Islet of Langerhans (tissue), 1 donor: ENCODE measurements around the gene SPAG6.

Experiments used
- FAIRE-seq: peaks from one replicate; lab custom pipeline; 2011; peaks lifted over from hg19 to GRCh38; lab: Jason Lieb, UNC

The SPAG6 gene

DNA sequence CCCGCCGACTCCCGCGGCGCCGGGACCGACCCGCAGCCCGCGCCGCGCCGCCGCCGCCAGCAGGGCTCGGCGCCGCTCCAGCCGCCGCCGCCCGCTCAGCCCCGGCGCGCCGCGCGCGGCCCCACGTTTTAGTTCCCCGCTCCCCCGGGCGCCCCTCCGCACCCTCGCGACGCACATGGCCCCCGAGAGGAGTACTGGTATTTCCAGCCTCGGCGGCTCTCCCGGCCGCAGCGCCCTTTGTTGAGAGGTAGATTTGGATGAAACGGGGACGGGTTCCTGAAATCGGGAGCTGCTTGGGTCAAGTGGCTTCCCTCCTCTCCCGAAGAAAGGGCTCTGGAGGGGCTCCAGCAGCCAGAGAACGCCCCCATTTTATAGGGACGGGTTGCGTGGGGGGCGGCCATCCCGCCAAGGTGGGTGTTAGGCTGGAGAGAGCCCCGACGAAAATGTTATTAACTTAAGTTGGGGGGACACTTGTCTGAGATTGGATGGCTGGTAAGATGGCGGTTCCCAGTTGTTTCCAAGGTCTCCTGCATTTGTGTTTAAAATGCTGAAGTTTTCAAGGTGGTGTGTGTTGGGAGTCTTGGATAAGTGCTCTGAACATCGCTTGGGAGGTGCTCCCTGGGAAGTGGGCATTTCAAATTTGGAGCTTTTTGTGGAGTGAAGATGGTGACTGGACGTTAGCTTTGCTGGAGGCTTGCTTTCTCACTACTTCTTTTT lies 23.2 kb upstream of the SPAG6 start:
- FAIRE-seq = no peak

DNA sequence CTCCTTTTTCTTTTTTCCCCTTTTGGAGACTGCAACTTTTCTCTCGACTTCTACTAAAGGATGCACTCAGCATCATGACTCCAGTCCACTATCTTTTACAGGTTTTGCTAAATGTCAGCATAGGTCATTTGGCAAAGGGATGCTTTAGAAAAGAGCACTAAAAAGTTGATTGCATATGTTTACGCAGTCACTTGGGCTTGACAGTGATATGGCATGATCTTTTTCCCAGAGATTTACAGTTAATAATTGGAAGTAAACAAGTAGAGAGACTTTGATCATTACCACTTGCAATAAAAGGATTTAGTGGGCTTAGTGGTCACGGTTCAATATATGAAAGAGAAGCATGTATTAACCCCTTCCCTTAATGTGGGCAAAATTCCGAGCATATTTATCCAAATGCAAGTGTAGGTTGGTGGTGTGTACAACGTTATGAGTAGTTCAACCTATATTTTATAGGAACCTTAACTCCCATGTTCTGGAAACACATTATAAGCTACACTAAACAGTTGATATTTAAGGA lies 22.6 kb upstream of the SPAG6 start:
- FAIRE-seq = no peak

DNA sequence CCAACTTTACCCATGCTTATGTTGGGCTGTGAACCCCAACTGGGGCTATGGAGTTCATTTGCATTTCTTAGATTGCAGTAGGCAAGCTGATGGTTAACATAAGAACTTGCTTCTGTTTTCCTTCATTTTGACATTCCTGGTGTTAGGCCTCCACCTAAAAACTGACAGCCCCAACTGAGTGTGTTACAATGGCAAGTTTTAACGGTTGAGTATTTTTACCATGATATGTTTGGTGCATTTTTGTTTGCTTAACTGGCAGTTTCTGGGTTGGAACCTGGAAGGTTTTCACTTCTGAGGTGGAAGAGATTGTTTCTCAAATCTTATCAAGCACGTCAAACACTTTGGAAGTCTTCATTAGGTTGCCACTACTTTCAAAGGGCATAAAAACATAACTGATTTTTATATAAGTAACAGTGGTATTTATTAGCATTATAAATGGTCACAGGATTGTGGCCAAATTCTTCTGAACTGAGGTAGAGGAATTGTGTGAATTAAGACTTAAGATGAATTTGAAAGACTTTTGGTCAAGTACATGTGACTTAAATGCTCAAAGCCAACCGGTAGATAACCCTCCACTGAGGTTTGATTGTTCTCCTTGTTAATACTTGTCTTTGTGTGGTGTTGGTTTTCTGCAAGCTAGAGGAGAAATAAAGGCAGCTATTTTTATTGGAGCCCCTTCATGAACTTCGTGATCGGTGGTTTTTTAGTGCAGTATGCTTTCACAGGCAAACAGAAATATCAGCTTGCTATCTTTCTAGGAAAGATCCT lies 21.6 kb upstream of the SPAG6 start:
- FAIRE-seq = no peak

DNA sequence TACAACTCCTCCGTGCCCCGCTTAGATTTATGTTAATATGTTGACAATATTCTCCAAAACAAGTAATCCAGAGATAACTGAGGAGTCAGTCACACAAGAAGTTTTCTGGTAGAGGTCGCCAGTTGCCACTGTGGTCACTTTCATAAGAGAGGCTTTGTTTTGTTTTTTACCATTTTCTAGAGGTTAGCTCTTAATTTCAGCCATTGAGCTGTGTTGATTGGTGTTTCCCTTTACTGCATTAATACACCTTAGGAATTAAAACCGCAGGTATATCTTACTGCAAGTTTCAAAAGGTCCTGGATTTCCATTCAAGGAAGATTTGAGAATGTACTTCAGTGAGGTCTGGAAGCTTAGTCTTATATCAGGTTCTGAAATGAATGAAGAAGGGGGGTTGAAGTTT lies 20.9 kb upstream of the SPAG6 start:
- FAIRE-seq = no peak

DNA sequence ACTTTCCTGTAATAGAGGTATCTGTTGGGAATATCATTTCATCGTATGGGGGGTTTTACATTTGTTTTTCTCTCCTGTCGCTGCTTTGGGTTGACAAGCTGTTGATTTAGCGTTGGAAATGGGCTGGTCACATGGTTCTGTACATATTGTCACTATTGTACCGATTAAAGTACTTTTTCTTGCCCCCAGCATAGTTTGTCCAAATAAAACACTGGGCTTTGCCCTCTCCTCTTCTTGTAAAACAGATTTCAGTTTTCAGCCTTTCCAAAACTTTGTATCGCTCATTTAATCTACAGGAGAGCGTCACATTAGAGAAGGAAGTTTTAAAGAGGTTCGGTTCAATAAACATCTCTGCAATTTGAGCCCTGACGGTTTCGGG lies 20.4 kb upstream of the SPAG6 start:
- FAIRE-seq = no peak

DNA sequence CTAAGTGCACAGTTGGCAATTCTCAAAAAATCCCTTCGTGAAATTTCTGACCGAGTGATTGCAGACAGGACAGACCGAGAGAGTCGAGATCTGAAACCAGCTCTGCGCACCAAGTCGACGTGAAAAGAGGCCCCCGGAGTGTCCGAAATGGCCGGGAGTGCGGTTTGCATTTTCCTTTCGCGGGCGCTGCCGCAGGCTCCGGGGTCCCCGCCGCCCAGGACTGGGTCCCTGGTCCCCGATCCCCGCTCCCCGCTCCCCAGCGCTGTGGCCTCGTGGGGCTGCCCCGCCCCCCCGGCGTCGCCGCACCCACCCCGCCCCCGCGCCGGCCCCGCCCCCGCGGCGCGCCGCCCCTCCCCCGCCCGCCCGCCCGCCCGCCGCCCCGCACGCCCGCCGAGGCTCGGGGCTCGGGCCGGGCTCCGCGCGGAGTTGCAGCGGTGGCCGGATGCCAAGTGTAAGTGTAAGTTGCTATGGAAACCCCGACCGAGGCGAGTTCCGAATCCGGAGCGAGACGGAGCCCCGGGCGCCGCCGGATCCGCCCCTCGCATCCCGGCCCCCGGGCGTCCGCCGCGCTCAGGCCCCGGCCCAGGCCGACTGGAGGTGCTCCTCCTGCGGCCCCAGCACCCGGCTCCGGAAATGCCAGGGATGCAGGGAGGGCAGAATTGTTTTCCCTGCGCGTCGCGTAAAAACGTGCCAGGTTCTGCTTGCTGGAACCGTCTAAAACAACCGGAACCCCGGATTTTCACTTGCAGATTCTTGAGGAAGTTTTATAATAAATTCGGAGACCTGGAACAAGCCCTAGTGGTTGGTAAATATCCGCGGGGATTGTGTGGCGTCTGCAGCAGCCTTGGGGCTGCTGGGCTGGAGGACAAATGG lies 19.8 kb upstream of the SPAG6 start:
- no peak for FAIRE-seq

DNA sequence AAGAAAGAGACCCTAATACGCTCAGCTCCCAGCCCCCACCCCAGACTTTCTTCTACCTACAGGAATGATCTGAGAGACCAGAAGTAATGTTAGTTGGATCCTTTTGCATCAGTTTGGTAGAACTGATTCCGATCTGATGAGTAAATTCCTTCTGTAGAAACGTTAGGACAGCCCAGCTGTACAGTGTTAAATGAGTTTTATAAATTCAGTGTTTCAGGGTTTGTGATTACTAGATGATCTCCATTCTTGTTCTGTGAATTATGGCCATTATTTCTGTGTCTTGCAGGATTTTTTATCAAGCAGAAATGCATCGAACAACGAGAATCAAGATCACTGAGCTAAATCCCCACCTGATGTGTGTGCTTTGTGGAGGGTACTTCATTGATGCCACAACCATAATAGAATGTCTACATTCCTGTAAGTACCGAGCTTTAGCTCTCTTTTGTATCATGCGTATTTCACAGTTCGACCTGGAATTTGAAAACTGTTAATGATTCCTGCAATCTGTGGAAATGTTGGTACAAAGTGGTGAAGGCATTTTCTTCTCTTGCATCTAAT lies 19.1 kb upstream of the SPAG6 start:
- FAIRE-seq = no peak

DNA sequence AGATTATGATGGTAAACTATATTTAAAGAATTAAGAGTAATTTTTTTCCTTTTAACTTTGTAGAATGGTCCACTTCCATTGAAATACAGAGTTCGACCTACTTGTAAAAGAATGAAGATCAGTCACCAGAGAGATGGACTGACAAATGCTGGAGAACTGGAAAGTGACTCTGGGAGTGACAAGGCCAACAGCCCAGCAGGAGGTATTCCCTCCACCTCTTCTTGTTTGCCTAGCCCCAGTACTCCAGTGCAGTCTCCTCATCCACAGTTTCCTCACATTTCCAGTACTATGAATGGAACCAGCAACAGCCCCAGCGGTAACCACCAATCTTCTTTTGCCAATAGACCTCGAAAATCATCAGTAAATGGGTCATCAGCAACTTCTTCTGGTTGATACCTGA lies 16.1 kb upstream of the SPAG6 start:
- no peak for FAIRE-seq

DNA sequence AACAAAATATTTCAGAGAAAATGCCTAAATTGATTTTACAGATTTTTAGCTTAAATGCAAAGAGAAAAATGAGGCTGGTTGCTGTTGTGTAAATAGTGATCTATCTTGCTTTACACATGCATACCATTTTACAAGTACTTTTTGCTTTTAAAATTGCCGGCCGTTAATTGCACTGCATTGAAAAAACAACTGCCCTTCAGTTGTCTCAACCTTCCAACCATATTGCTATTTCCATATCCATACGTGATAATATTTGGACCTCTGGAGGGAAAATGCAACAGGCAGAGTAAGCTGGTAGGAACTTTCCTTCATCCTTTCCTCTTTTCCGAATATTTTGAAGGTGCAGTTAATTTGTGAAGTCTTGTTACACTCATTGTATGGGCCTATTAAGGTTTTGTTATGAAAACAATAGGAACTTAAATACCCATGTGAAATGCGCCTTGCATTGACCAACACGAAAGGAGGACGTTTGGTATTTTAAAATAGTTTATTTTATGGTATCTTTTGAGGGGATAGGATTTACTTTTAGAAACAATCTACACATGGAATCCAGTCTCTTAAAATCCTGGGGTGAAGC lies 13.1 kb upstream of the SPAG6 start:
- FAIRE-seq = no peak

DNA sequence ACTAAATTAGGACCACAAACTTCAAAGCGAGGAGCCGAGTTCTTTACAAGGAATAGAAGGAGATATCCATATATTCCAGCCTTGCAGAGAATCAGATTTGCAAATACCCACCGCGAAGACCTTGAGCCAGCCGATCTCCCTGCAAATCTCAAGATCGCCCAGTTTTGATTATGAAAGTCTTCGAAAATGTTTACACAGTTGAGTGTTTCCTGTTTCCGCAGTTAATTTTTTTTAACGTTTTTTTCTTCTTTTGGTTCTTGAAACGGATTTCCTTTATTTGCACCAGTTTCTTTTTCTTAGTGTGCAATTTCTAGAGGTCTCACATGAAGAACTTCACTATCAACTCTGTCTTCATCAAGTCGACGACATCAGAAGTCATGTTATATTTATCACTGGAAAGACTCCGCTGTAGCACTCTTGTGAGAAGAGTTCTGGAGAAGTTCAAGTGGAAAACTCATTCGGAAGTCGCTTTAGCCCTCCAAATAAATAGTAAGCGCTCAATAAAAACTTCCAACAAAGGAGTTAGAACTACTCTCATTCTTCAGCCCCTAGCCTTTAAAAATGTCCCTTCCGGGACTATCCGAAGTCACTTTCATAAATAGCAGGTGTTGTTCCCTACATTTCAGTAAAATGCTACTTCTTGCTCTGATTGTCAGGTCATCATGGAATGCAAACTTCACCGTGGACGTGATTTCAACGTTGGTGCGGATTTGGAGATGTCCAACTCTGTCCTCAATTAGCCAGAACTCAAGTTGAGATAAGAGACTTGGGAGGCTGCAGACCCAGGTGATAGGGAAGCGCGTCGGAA lies 11.9 kb upstream of the SPAG6 start:
- no peak for FAIRE-seq

DNA sequence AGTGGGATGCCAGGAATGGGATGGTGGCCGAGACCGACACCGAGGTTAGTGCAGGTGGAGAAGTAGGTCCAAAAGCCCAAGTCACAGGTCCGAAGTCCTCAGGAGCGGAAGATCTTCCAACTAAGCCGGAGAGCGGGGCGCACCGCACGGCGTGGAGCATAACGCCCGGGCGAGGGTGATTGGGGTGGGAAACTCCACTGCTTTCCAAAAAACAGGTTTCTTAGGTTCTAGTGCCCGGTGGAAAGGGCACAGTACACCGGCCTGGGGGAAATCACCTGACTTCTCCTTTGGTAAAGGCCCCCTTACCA lies 11.4 kb upstream of the SPAG6 start:
- no peak for FAIRE-seq

DNA sequence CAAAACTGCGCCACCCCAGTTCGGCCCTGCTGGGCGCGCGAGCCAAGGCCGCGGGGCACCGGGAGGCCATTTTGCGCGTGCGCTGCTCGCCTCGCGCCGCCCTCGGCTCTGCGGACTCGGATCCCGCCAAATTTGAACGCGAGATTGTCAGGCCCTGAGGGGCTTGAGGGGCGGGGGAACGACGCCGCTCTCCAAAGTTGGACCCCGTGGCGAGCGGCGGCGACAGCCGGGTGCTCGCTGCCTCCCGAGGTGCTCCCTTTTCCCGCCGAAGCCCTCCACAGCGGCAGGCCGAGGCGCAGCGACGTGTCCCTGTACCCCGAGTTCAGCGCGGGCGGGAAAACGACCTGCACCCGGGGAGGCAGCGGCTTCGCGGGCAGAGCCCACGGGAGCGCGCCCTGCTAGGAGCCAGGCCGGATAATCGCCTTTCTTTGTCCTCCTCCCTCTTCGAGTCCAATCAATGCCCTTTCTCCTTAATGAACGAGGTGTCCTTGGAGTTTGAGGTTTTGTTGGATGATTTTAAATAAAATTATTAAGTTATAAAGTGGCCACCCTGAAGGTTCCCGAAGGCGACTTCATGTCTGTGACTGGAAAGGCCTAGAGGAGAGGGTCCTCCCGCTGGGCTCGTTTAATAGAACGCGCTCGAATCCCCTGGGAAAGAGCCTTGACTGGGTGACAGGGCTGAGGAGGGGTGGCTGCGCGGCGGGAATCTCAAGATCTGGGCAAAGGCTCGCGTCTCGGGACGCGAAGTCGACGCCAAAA lies 10.7 kb upstream of the SPAG6 start:
- no peak for FAIRE-seq

DNA sequence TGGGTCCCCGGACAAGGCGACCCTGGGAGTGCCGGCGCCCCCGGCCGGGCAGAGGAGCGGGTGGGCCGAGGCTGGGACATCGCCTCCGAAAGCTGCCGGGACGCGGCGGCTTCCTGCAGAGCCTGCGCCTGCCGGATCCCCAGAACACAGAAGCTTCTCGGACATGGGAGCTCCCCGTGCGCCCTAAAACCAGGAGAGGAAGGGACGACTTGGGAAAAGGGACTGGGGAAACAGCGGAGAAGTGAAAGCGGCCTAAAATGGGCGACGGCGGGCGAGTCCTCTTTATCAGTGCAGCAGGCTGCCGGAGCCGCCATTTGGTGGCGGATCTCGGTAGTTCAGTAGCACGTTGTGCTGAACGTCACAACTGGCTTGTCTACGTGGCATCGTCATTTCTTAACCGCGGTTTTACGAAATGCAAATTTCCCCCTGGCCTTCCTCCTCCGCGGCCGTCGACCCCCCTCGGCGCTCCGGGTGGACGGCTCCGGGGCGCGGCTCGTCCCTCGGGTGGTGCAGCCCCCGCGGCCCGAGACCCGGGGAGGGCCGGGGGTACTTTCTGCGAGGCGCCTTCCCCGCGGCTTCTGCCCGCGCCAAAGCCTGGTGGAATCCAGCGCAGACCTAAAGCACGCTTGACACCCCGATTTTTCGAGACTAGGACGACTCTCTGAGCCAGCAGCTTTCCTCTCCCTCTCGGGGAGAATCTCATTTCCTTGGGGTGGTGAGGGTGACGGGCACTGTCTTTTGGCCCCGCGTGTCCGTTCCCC lies 9.9 kb upstream of the SPAG6 start:
- no peak for FAIRE-seq

DNA sequence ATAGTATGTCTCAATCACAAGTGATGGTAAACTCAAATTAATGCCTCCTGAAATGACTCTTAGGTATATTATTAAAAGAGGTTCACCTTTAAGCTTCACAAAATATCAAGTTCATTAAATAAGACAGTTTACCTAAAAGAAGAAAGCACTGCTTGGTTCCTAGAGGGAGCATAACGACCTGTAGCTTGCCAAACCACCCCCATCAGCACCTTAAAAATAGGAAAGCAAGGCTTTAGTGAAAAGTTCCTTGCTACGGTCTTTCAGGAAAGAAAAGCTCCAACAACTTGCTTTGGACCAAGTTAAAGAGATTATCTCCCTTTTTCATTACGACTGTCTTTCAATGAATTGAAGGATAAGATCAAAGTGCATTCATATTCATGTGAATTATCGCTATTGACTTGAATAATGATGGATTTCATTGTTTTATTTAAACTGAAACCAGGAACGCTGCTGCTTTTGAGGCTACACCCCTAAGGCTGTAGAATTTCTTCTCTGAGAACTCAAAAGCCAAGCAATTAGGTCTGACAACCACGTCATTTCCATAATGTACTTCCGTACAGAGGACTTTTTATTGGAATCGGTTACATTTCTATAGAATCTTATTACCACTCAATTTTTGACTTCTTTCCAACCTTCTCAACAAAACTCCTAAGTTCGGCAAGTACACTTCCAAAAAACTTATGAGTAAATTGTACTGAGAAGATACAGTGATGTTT lies 7.0 kb upstream of the SPAG6 start:
- FAIRE-seq = no peak

DNA sequence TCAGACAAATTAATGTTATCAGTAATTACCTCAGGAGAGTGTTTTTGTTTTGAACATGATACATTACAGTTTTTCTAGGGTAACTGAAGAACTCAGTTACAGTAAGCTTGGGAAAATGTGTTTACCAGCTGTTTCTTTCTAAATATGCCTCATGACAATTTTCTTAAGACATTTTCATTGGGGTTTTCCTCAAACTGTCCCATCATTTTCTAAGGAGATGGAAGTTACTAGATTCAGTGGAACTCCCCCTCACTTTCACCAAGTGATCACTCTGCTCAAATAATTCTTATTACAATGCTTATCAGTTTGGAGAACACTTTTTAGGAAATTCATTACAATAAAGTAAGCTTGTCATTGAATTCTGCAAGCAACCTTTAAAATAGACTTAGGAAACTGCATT lies 6.4 kb upstream of the SPAG6 start:
- FAIRE-seq = no peak

DNA sequence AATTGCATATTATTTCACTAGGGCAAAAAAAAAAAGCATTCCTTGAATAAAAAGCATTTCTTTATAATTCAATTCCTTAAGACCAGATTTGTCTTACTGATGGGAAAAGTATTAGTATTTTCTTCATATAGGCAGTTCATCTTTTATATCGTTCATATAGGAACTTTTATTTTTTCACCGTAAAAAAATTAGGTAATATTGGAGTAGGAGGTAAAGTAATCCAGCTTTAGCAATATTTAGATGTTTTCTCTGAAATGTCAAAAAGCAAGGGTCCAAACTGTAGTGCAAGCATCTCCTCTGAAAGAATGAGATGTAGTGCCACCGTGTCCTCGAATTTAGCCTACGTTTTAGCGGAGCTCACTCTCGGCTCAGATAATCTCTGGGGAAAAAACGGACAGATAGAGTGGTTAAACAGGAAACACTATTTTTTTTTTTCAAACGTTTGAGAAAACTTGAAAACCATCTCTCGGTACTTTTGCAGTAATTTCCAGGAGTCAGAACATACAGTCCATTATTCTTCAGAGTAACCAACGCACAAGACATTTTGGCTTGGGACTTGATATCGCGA lies 5.5 kb upstream of the SPAG6 start:
- FAIRE-seq = no peak

DNA sequence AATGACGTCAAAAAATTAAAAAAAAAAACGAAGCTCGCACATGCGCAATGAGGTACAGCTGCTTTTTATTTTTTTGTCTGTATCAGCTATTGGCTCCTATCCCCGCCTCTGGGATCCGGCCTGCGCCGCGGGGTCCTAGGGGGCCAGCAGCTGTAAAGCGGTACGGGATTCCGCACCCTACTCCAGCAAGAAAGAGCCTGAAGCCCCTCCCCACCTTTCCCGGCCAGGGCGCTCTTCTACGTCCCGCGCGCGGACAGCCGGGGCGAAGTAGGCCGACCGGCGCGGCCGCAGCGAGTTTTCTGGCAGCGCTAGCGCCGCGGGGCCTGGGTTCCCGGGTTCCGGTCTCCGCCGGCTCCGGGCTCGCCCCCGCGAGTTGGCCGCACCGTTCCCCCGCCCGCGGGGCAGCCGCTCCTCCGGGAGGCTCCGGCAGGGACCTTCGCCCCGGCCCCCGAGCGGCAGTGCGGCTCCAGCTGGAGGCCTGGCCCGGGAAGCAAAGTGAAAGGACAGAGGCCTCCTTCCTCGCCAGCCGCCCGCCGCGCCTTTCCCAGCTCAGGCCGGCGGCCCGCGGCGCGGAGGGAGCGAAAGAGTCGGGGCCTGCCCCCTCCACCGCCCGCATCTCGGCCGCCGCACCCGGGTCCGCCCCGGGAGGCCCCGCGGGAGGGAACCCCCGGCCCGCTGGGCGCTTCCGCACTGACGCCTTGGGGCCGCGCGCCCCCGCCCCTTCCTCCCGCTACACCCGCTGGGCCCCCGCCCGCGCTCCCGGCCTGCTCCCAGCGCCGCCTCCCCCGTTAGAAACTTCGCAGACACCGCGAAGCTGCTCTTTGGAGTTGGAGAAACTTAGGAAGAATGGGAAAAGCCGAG lies 4.7 kb upstream of the SPAG6 start:
- peak; percentile 97 for FAIRE-seq
